ENCODE data around the gene MBD5.

DNA sequence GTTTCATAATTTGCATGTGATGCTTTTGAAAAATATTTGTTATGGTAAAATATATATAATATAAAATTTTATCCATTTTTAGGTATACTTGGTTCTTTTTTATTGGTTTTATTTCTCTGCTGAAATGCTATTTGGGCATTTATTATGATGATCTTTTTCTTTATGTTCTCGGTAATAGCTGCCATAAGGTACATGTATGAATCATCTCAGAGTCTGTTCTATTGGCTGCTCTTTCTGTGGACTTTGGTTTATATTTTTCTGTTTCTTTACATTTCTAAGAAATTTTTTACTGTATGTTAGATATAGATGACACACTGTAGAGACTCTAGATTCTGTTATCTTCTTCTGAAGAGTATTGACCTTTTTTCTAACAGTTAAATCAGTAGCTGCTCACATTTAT is 219.9 kb downstream of the MBD5 start:
- TF ChIP-seq GATA2 (IDR thresholded peaks at IDR 0.05; ENCODE audit: low read depth, low read length) (no peak), GATA3 (IDR thresholded peaks at IDR 0.05; ENCODE audit: low read depth, low read length) (no peak)

All from SH-SY5Y (cell line).